H9 (cell line): ENCODE data around the gene DRD1. TPM values are rescaled to one million over a fixed set of nuclear protein-coding genes. Genes with fewer than 3 reads are reported as not detected.

Source experiments
- DNase-seq: peaks from one replicate; pipeline ENCODE4 v3.0.0-alpha.2; 2017
- H2AFZ ChIP-seq: one replicate; pipeline ENCODE4 v1.6.1; 2013; ENCODE audit warnings: mild to moderate bottlenecking, low read length, control low read depth, moderate library complexity
- H2AK5ac ChIP-seq: 2 replicates; pipeline ENCODE4 v1.6.1; 2013; ENCODE audit warnings: low read length, control low read depth, mixed read lengths; ENCODE audit not compliant: insufficient read length
- H2BK120ac ChIP-seq: one replicate; pipeline ENCODE4 v1.6.1; 2013; ENCODE audit warnings: low read depth, mild to moderate bottlenecking, low read length, control low read depth, inconsistent platforms; ENCODE audit not compliant: poor library complexity, severe bottlenecking
- H2BK12ac ChIP-seq: 2 replicates; pipeline ENCODE4 v1.6.1; 2013; ENCODE audit warnings: low read length, control low read depth, mixed read lengths, low read depth; ENCODE audit not compliant: insufficient read length
- H2BK15ac ChIP-seq: 2 replicates; pipeline ENCODE4 v1.6.1; 2013; ENCODE audit warnings: low read depth, low read length, control low read depth
- H2BK20ac ChIP-seq: one replicate; pipeline ENCODE4 v1.6.1; 2013; ENCODE audit warnings: low read depth, mild to moderate bottlenecking, low read length, control low read depth, inconsistent platforms; ENCODE audit not compliant: poor library complexity, severe bottlenecking
- H2BK5ac ChIP-seq: 2 replicates; pipeline ENCODE4 v1.6.1; 2013; ENCODE audit warnings: low read length, control low read depth, mixed read lengths; ENCODE audit not compliant: insufficient read length
- H3K14ac ChIP-seq: 2 replicates; pipeline ENCODE4 v1.6.1; 2013; ENCODE audit warnings: low read length, control low read depth; ENCODE audit not compliant: insufficient read depth
- H3K18ac ChIP-seq: 2 replicates; pipeline ENCODE4 v1.6.1; 2013; ENCODE audit warnings: low read depth, mild to moderate bottlenecking, mixed read lengths, low read length, control low read depth; ENCODE audit not compliant: insufficient read length
- H3K23ac ChIP-seq: 2 replicates; pipeline ENCODE4 v1.6.1; 2013; ENCODE audit warnings: low read length, control low read depth, mixed read lengths, low read depth; ENCODE audit not compliant: insufficient read length
- H3K23me2 ChIP-seq: 2 replicates; pipeline ENCODE4 v1.6.1; 2013; ENCODE audit warnings: low read depth, mild to moderate bottlenecking, mixed read lengths, low read length, control low read depth; ENCODE audit not compliant: insufficient read length, poor library complexity, severe bottlenecking
- H3K27ac ChIP-seq: 2 replicates; pipeline ENCODE4 v1.5.1; 2013; ENCODE audit warnings: low read length, control low read depth, mixed read lengths, low read depth; ENCODE audit not compliant: insufficient read length
- H3K27me3 ChIP-seq: 2 replicates; pipeline ENCODE4 v1.6.1; 2013; ENCODE audit warnings: low read length, control low read depth, inconsistent platforms; ENCODE audit not compliant: insufficient read depth
- H3K4ac ChIP-seq: 2 replicates; pipeline ENCODE4 v1.6.1; 2013; ENCODE audit warnings: low read depth, mild to moderate bottlenecking, control low read depth, inconsistent platforms, low read length, moderate library complexity
- H3K4me1 ChIP-seq: 2 replicates; pipeline ENCODE4 v1.6.1; 2013; ENCODE audit warnings: low read length, control low read depth, inconsistent platforms; ENCODE audit not compliant: insufficient read depth
- H3K4me2 ChIP-seq: 2 replicates; pipeline ENCODE4 v1.6.1; 2013; ENCODE audit warnings: low read length, control low read depth, mixed read lengths; ENCODE audit not compliant: insufficient read length, insufficient read depth
- H3K56ac ChIP-seq: 2 replicates; pipeline ENCODE4 v1.6.1; 2013; ENCODE audit warnings: low read depth, mild to moderate bottlenecking, mixed read lengths, low read length, control low read depth; ENCODE audit not compliant: insufficient read length
- H3K79me1 ChIP-seq: 2 replicates; pipeline ENCODE4 v1.6.1; 2013; ENCODE audit warnings: low read depth, mild to moderate bottlenecking, moderate library complexity, low read length, control low read depth, inconsistent platforms; ENCODE audit not compliant: insufficient read depth, poor library complexity, severe bottlenecking
- H3K79me2 ChIP-seq: 2 replicates; pipeline ENCODE4 v1.6.1; 2013; ENCODE audit warnings: low read length, control low read depth, inconsistent platforms; ENCODE audit not compliant: insufficient read depth
- H3K9ac ChIP-seq: 2 replicates; pipeline ENCODE4 v1.6.1; 2013; ENCODE audit warnings: low read length, control low read depth, mixed read lengths; ENCODE audit not compliant: insufficient read length; ENCODE audit errors: extremely low read depth
- H3K9me3 ChIP-seq: one replicate; pipeline ENCODE4 v1.6.1; 2013; ENCODE audit warnings: low read depth, low read length, inconsistent platforms; ENCODE audit not compliant: control insufficient read depth
- H3T11ph ChIP-seq: one replicate; pipeline ENCODE4 v1.6.1; 2013; ENCODE audit warnings: mild to moderate bottlenecking, low read length, control low read depth, inconsistent platforms
- H4K20me1 ChIP-seq: one replicate; pipeline ENCODE4 v1.6.1; 2013; ENCODE audit not compliant: control insufficient read depth, insufficient read length, insufficient read depth
- H4K5ac ChIP-seq: 2 replicates; pipeline ENCODE4 v1.6.1; 2013; ENCODE audit warnings: low read depth, mild to moderate bottlenecking, mixed read lengths, low read length, control low read depth; ENCODE audit not compliant: insufficient read length
- H4K8ac ChIP-seq: replicated peaks from 2 replicates; pipeline ENCODE4 v1.6.1; 2013; ENCODE audit warnings: low read length, control low read depth, mixed read lengths, low read depth; ENCODE audit not compliant: insufficient read length
- H4K91ac ChIP-seq: 2 replicates; pipeline ENCODE4 v1.6.1; 2013; ENCODE audit warnings: low read depth, mild to moderate bottlenecking, moderate library complexity, mixed read lengths, low read length, control low read depth; ENCODE audit not compliant: insufficient read length
- H3K27ac Mint-ChIP-seq, 3 experiments: 2 replicates in 2 of 3; 3 replicates in 1 of 3; pipeline ENCODE4 v1.8.0; 2020 to 2021; ENCODE audit warnings: mixed read lengths in 3 of 3, mild to moderate bottlenecking in 1 of 3, moderate library complexity in 1 of 3
- H3K27me3 Mint-ChIP-seq: 2 replicates; pipeline ENCODE4 v1.8.0; 2021; ENCODE audit warnings: low read depth, mild to moderate bottlenecking, moderate library complexity, mixed read lengths
- H3K36me3 Mint-ChIP-seq, 3 experiments: 2 replicates in 2 of 3; 3 replicates in 1 of 3; pipeline ENCODE4 v1.8.0; 2020 to 2021; ENCODE audit warnings: low read depth in 3 of 3, mixed read lengths in 3 of 3; ENCODE audit not compliant: insufficient read depth in 1 of 3
- H3K4me1 Mint-ChIP-seq, 2 experiments: 2 replicates each; pipeline ENCODE4 v1.8.0; 2020; ENCODE audit warnings: mixed read lengths in 2 of 2
- H3K4me3 Mint-ChIP-seq, 2 experiments: 2 replicates in 1 of 2; 3 replicates in 1 of 2; pipeline ENCODE4 v1.8.0; 2020 to 2021; ENCODE audit warnings: mild to moderate bottlenecking in 2 of 2, mixed read lengths in 2 of 2, moderate library complexity in 1 of 2
- H3K9me3 Mint-ChIP-seq, 2 experiments: 2 replicates in 1 of 2; 3 replicates in 1 of 2; pipeline ENCODE4 v1.8.0; 2020; ENCODE audit warnings: mild to moderate bottlenecking in 2 of 2, mixed read lengths in 2 of 2, moderate library complexity in 1 of 2
- CTCF ChIP-seq: fragments of 200-600 bp; sonication (generic); conservative IDR thresholded peaks from 3 replicates; pipeline ENCODE4 v1.8.0; 2021; ENCODE audit warnings: antibody characterized with exemption, mild to moderate bottlenecking
- total RNA-seq: library from RNA; stranded (reverse); gene quantifications from 2 replicates; pipeline ENCODE4 v1.2.1, GENCODE V29; 2021

The DRD1 gene
- total RNA-seq, 1 experiment from 2014 or later = not detected

DNA sequence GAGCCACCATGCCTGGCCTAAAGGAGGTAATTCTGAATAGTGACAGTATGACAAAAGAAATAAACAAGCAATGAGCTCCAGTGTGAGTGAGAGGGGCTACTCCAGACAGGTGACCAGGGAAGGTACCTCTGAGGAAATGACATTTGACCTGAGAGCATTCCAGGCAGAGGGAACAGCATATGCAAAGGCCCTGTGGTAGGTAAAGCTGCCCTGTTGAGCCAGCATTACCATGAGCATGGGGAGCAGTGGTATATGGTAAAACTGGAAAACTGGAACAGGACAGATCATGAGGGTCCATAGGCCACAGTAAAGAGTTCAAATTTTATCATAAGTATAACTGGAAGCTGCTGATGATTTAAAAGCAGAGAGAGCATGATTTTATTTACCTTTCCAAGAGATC, 28.4 kb upstream of the DRD1 start:
- Histone ChIP-seq H3K9me3 (no peaks in the 10 kb centered on the region), H3K4ac (no peak overlapping the region), H2AK5ac (no peak overlapping the region), H3K9ac (no peak overlapping the region), H3K56ac (no peak overlapping the region), H3K18ac (no peak overlapping the region), H3K23me2 (no peaks in the 10 kb centered on the region), H4K91ac (no peak overlapping the region), H4K5ac (no peak overlapping the region), H3K4me1 (no peaks in the 10 kb centered on the region), H3K79me1 (no peaks in the 10 kb centered on the region), H2BK120ac (no peak overlapping the region), H3K27me3 (no peaks in the 10 kb centered on the region), H2AFZ (no peak overlapping the region), H2BK20ac (no peak overlapping the region), H2BK12ac (no peak overlapping the region), H3K23ac (no peak overlapping the region), H4K20me1 (no peaks in the 10 kb centered on the region), H3K27ac (no peak overlapping the region), H3T11ph (no peak overlapping the region), H3K4me2 (no peak overlapping the region), H4K8ac (no peak overlapping the region), H3K14ac (no peak overlapping the region), H2BK5ac (no peak overlapping the region), H3K79me2 (no peaks in the 10 kb centered on the region), H2BK15ac (no peak overlapping the region)
- DNase-seq = no peak
- Mint-ChIP-seq H3K9me3 (no peaks in the 10 kb centered on the region; a peak in 1 of 5 replicates), H3K4me3 (no peak overlapping the region), H3K27ac (no peak overlapping the region), H3K27me3 (peaks cover 43% of the 10 kb centered on the region), H3K4me1 (peaks cover 0 to 2% of the 10 kb centered on the region in 2 experiments; a peak in 1 of 4 replicates), H3K36me3 (no peaks in the 10 kb centered on the region)
- TF ChIP-seq CTCF = no peak
